HG02943 (cell line): Measurements from ENCODE around the gene OR2T29.
"Not testable (repeated sequence)": the region's sequence is repeated elsewhere in the genome, so short reads cannot be mapped to it uniquely, and the experiment has no call there.

Experiments
- ATAC-seq: cut with Tn5 transposase; IDR thresholded peaks from one replicate; pipeline ENCODE4 v1.9.1; 2021; ENCODE audit warnings: mild to moderate bottlenecking, low read depth, moderate library complexity; ENCODE audit not compliant: unreplicated experiment

Gene OR2T29

GRCh38 chr1:248521856-248522255, 40.7 kb downstream of the OR2T29 start:
- no peak for ATAC-seq

DNA sequence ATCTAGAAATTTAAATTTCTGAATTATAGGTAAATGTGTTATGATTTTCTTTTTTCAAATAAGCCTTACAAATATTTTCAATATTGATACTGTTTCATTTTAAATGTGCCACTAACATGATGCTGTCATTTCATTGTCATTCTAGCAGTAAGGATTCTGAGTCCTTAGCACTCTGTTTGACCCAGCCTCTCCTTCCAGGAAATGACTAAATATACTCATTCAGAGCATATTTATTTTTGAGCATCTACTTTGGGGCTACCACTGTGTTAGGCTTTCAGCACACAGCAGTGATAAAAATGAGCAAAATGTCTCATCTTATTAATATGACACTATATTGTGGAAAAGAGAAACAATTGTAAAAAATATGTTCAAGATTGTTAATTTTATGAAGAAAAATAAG, 52.4 kb downstream of the OR2T29 start:
- not testable (repeated sequence) for ATAC-seq

- ATAC-seq: not testable (repeated sequence)
Observed at GRCh38 chr1:248507773-248508172, 54.8 kb downstream of the OR2T29 start, which contains the start of gene OR2G6. Gene OR2G6 (plus strand): TSS chr1:248508073. CDS start chr1:248521647, 13,574 bp downstream.
